Measurements from ENCODE around the gene KCNA1.

The KCNA1 gene

GRCh38 chr12:4933411-4933810 is 23.7 kb downstream of the KCNA1 start:
- CTCF ChIA-PET, result no interaction called here
- no peak for DNase-seq
- no peak overlapping the region for H3K27ac Mint-ChIP-seq
- H3K27me3 Mint-ChIP-seq, result peaks cover 13% of the 10 kb centered on the region
- no peaks in the 10 kb centered on the region for H3K9me3 Mint-ChIP-seq
- no peaks in the 10 kb centered on the region for H3K36me3 Mint-ChIP-seq
- H3K4me3 Mint-ChIP-seq, result no peak overlapping the region
- no peaks in the 10 kb centered on the region for H3K4me1 Mint-ChIP-seq

GRCh38 chr12:4934407-4935035 is 24.8 kb downstream of the KCNA1 start:
- H3K36me3 Mint-ChIP-seq, result no peaks in the 10 kb centered on the region
- CTCF ChIA-PET, result no interaction called here
- peaks cover 11% of the 10 kb centered on the region for H3K27me3 Mint-ChIP-seq
- no peaks in the 10 kb centered on the region for H3K9me3 Mint-ChIP-seq
- H3K4me3 Mint-ChIP-seq, result no peak overlapping the region
- H3K27ac Mint-ChIP-seq, result no peak overlapping the region
- no peak for DNase-seq
- H3K4me1 Mint-ChIP-seq, result no peaks in the 10 kb centered on the region

- CTCF ChIA-PET, result interaction anchor here (1.1 kb wide), 1 partner anchor 83 kb away, joined by 4 read pairs; no protein-coding TSS in a partner anchor
- no peak for DNase-seq
- H3K36me3 Mint-ChIP-seq, result no peaks in the 10 kb centered on the region
- H3K9me3 Mint-ChIP-seq, result no peaks in the 10 kb centered on the region
- no peaks in the 10 kb centered on the region for H3K4me1 Mint-ChIP-seq
- no peak overlapping the region for H3K27ac Mint-ChIP-seq
- no peak overlapping the region for H3K4me3 Mint-ChIP-seq
- peaks cover 3% of the 10 kb centered on the region for H3K27me3 Mint-ChIP-seq
Measured at GRCh38 chr12:4938900-4939299, 29.2 kb downstream of the KCNA1 start.

GRCh38 chr12:4939418-4940023 is 29.8 kb downstream of the KCNA1 start:
- CTCF ChIA-PET, result interaction anchor here (1.1 kb wide), 2 partner anchors 11 to 84 kb away, joined by 3 to 4 read pairs; no protein-coding TSS in a partner anchor
- Mint-ChIP-seq H3K4me3 (no peak overlapping the region), H3K27me3 (peaks cover 3% of the 10 kb centered on the region), H3K36me3 (no peaks in the 10 kb centered on the region), H3K9me3 (no peaks in the 10 kb centered on the region), H3K27ac (no peak overlapping the region), H3K4me1 (no peaks in the 10 kb centered on the region)
- no peak for DNase-seq

- Mint-ChIP-seq H3K4me1 (no peaks in the 10 kb centered on the region), H3K27ac (no peak overlapping the region), H3K4me3 (no peak overlapping the region), H3K27me3 (peaks cover 5% of the 10 kb centered on the region), H3K9me3 (no peaks in the 10 kb centered on the region), H3K36me3 (no peaks in the 10 kb centered on the region)
- no peak for DNase-seq
- CTCF ChIA-PET, result interaction anchor here (0.7 kb wide), 2 partner anchors 13 to 86 kb away, joined by 3 read pairs; no protein-coding TSS in a partner anchor
Measured at GRCh38 chr12:4943067-4943937, 33.6 kb downstream of the KCNA1 start.

GRCh38 chr12:4943938-4944284 is 34.2 kb downstream of the KCNA1 start:
- CTCF ChIA-PET, result interaction anchor here (0.7 kb wide), 1 partner anchor 87 kb away, joined by 3 read pairs; no protein-coding TSS in a partner anchor
- Mint-ChIP-seq H3K27ac (no peak overlapping the region), H3K4me3 (no peak overlapping the region), H3K27me3 (peaks cover 5% of the 10 kb centered on the region), H3K36me3 (no peaks in the 10 kb centered on the region), H3K9me3 (no peaks in the 10 kb centered on the region), H3K4me1 (no peaks in the 10 kb centered on the region)
- DNase-seq, result no peak

GRCh38 chr12:4947253-4947652 is 37.5 kb downstream of the KCNA1 start:
- Mint-ChIP-seq H3K27me3 (peaks cover 13% of the 10 kb centered on the region), H3K36me3 (no peaks in the 10 kb centered on the region), H3K4me1 (no peaks in the 10 kb centered on the region), H3K4me3 (no peak overlapping the region), H3K27ac (no peak overlapping the region), H3K9me3 (no peaks in the 10 kb centered on the region)
- CTCF ChIA-PET, result no interaction called here
- no peak for DNase-seq

GRCh38 chr12:4951083-4951482 is 41.4 kb downstream of the KCNA1 start:
- CTCF ChIA-PET, result interaction anchor here (0.9 to 1.3 kb wide), 3 partner anchors 10 to 97 kb away, joined by 3 to 4 read pairs (median 3); no protein-coding TSS in a partner anchor
- Mint-ChIP-seq H3K9me3 (no peaks in the 10 kb centered on the region), H3K4me1 (no peaks in the 10 kb centered on the region)

GRCh38 chr12:4951601-4952000 is 41.9 kb downstream of the KCNA1 start:
- peaks cover 33% of the 10 kb centered on the region for H3K27me3 Mint-ChIP-seq
- H3K4me1 Mint-ChIP-seq, result no peaks in the 10 kb centered on the region
- H3K27ac Mint-ChIP-seq, result no peak overlapping the region
- H3K36me3 Mint-ChIP-seq, result no peaks in the 10 kb centered on the region
- DNase-seq, result no peak
- CTCF ChIA-PET, result interaction anchor here (0.7 to 1.3 kb wide), 4 partner anchors 10 to 98 kb away, joined by 3 to 4 read pairs (median 3); no protein-coding TSS in a partner anchor
- no peaks in the 10 kb centered on the region for H3K9me3 Mint-ChIP-seq
- H3K4me3 Mint-ChIP-seq, result no peak overlapping the region

More at GRCh38 chr12:4951083-4951482, 41.4 kb downstream of the KCNA1 start:
- Mint-ChIP-seq H3K27ac (no peak overlapping the region), H3K36me3 (no peaks in the 10 kb centered on the region), H3K27me3 (peaks cover 36% of the 10 kb centered on the region), H3K4me3 (no peak overlapping the region)
- DNase-seq, result no peak

GRCh38 chr12:4954621-4955354 is 45.1 kb downstream of the KCNA1 start:
- CTCF ChIA-PET, result no interaction called here

GRCh38 chr12:4956054-4956453 is 46.3 kb downstream of the KCNA1 start:
- Mint-ChIP-seq H3K27ac (no peak overlapping the region), H3K9me3 (no peaks in the 10 kb centered on the region), H3K4me3 (no peak overlapping the region), H3K4me1 (no peaks in the 10 kb centered on the region), H3K27me3 (peaks cover 39% of the 10 kb centered on the region), H3K36me3 (no peaks in the 10 kb centered on the region)
- CTCF ChIA-PET, result no interaction called here
- DNase-seq, result no peak

More at GRCh38 chr12:4954621-4955354, 45.1 kb downstream of the KCNA1 start:
- Mint-ChIP-seq H3K27ac (no peak overlapping the region), H3K9me3 (no peaks in the 10 kb centered on the region), H3K4me3 (no peak overlapping the region), H3K4me1 (no peaks in the 10 kb centered on the region), H3K27me3 (peaks cover 40% of the 10 kb centered on the region), H3K36me3 (no peaks in the 10 kb centered on the region)
- no peak for DNase-seq

- CTCF ChIA-PET, result no interaction called here
- no peaks in the 10 kb centered on the region for H3K36me3 Mint-ChIP-seq
- no peak overlapping the region for H3K4me3 Mint-ChIP-seq
- no peak for DNase-seq
- H3K9me3 Mint-ChIP-seq, result no peaks in the 10 kb centered on the region
- H3K27ac Mint-ChIP-seq, result no peak overlapping the region
- peaks cover 44% of the 10 kb centered on the region for H3K27me3 Mint-ChIP-seq
- no peaks in the 10 kb centered on the region for H3K4me1 Mint-ChIP-seq
Measured at GRCh38 chr12:4956968-4957367, 47.3 kb downstream of the KCNA1 start.

GRCh38 chr12:4957761-4958160 is 48.1 kb downstream of the KCNA1 start:
- no peak for DNase-seq
- no peaks in the 10 kb centered on the region for H3K9me3 Mint-ChIP-seq
- peaks cover 46% of the 10 kb centered on the region for H3K27me3 Mint-ChIP-seq
- H3K36me3 Mint-ChIP-seq, result no peaks in the 10 kb centered on the region
- no peak overlapping the region for H3K4me3 Mint-ChIP-seq
- CTCF ChIA-PET, result no interaction called here
- H3K27ac Mint-ChIP-seq, result no peak overlapping the region
- no peaks in the 10 kb centered on the region for H3K4me1 Mint-ChIP-seq
